Tibial artery (tissue), 4 donors: Measurements from ENCODE around the gene KREMEN1.

Experiments used
- DNase-seq, 2 donors: peaks; one replicate each; pipeline ENCODE4 v3.0.0-alpha.2; 2019
- H3K27ac ChIP-seq, 2 donors: fragments of 200-600 bp; sonication (generic) in 1 of 2; 1 replicate in 1 of 2; 2 replicates in 1 of 2; pipeline ENCODE4 v1.5.1; 2018 to 2019; ENCODE audit warnings: mild to moderate bottlenecking in 1 of 2
- H3K27me3 ChIP-seq, 2 donors: fragments of 200-600 bp; sonication (generic) in 1 of 2; one replicate each; pipeline versions ENCODE4 v1.5.1 to v1.6.0; 2016 to 2019
- H3K36me3 ChIP-seq, 3 donors: fragments of 200-600 bp; sonication (generic) in 2 of 3; one replicate each; pipeline ENCODE4 v1.5.1; 2016 to 2019; ENCODE audit warnings: mild to moderate bottlenecking in 2 of 3
- H3K4me1 ChIP-seq, 4 donors: fragments of 200-600 bp; sonication (generic) in 2 of 4; 1 replicate in 3 of 4; 2 replicates in 1 of 4; pipeline ENCODE4 v1.5.1; 2016 to 2019
- H3K4me3 ChIP-seq, 2 donors: fragments of 200-600 bp; sonication (generic) in 1 of 2; 1 replicate in 1 of 2; 2 replicates in 1 of 2; pipeline ENCODE4 v1.5.1; 2018 to 2019; ENCODE audit warnings: mild to moderate bottlenecking in 2 of 2
- H3K9me3 ChIP-seq, 3 donors: fragments of 200-600 bp; sonication (generic) in 1 of 3; one replicate each; pipeline ENCODE4 v1.5.1; 2016 to 2019
- intact Hi-C: fragments of 100-400 bp; cut with DNase I; formaldehyde crosslinking; loops from one replicate; pipeline ENCODE4 v1.15.0; 2023; ENCODE audit warnings: low total_unique reads
- TF ChIP-seq, protein P1 (sequence below), 2 experiments: fragments of 200-600 bp in 1 of 2; fragments of 450-650 bp in 1 of 2; IDR thresholded peaks; one replicate each; pipeline ENCODE4 v1.5.1; 2017 to 2019; ENCODE audit warnings: antibody characterized with exemption in 2 of 2, mild to moderate bottlenecking in 1 of 2, moderate library complexity in 1 of 2

Gene KREMEN1

DNA sequence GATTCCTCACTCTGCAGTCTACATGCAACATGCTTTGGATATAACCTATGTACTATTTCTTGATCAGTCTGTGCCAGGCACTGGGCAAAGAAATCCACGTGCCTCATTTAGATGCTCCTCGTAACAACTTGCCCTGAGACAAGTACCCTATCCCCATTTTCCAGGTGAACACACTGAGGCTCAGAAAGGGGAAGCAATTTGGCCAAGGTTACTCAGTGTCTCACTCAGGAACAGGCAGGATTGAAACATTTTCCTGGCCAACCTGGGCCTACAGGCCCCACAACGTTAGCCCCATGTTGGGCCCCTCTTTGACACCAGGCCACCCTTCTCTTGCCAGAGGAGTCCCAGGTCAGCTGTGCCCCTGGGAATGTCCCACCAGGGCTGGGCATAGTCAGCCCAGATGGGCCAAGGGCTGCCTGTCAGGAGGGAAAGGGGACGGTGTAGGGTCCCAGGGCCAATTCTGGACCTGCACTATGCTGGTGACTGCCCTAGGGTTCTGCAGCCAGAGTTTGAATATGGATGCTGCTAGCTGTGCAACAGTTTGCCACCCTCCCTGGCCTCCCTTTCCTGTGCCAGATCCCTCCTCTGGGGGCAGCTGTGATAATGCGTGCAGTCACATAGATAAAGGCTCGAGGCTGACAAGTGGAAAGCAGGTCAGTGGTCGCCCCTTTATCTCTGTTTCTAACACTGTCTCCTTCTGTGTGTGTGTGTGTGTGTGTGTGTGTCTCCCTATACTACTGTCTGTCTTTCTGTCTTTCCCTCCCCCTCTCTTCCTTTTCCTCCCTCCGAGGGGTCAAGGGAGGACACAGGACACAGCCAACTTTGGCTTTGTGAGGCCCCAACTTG is 122.5 kb downstream of the KREMEN1 start:
- Histone ChIP-seq H3K27me3 (no peaks in the 10 kb centered on the region), H3K4me3 (no peak overlapping the region), H3K27ac (no peak overlapping the region), H3K4me1 (no peaks in the 10 kb centered on the region), H3K9me3 (no peaks in the 10 kb centered on the region), H3K36me3 (no peaks in the 10 kb centered on the region)
- peak in 1 of 2 donors; percentile 19 for DNase-seq
- TF ChIP-seq, protein P1, sequence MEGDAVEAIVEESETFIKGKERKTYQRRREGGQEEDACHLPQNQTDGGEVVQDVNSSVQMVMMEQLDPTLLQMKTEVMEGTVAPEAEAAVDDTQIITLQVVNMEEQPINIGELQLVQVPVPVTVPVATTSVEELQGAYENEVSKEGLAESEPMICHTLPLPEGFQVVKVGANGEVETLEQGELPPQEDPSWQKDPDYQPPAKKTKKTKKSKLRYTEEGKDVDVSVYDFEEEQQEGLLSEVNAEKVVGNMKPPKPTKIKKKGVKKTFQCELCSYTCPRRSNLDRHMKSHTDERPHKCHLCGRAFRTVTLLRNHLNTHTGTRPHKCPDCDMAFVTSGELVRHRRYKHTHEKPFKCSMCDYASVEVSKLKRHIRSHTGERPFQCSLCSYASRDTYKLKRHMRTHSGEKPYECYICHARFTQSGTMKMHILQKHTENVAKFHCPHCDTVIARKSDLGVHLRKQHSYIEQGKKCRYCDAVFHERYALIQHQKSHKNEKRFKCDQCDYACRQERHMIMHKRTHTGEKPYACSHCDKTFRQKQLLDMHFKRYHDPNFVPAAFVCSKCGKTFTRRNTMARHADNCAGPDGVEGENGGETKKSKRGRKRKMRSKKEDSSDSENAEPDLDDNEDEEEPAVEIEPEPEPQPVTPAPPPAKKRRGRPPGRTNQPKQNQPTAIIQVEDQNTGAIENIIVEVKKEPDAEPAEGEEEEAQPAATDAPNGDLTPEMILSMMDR (IDR thresholded peaks at IDR 0.05), result no peak
- intact Hi-C loops, result no loop called here

GRCh38 chr22:29195964-29196666 is 123.3 kb downstream of the KREMEN1 start:
- intact Hi-C loops, result no loop called here
- TF ChIP-seq, protein P1 (IDR thresholded peaks at IDR 0.05), result no peak
- Histone ChIP-seq H3K4me1 (no peaks in the 10 kb centered on the region), H3K27me3 (peaks cover 0 to 3% of the 10 kb centered on the region in 2 donors), H3K9me3 (no peaks in the 10 kb centered on the region), H3K4me3 (no peak overlapping the region), H3K27ac (no peak overlapping the region), H3K36me3 (no peaks in the 10 kb centered on the region)
- peak in 1 of 2 donors; percentile 43 for DNase-seq

- intact Hi-C loops, result no loop called here
- Histone ChIP-seq H3K36me3 (no peaks in the 10 kb centered on the region), H3K27me3 (peaks cover 0 to 4% of the 10 kb centered on the region in 2 donors), H3K27ac (no peak overlapping the region), H3K4me1 (no peaks in the 10 kb centered on the region), H3K4me3 (no peak overlapping the region), H3K9me3 (no peaks in the 10 kb centered on the region)
- DNase-seq, result no peak
- TF ChIP-seq, protein P1 (IDR thresholded peaks at IDR 0.05), result no peak
These were observed 124.3 kb downstream of the KREMEN1 start for GRCh38 chr22:29197096-29197495.

DNA sequence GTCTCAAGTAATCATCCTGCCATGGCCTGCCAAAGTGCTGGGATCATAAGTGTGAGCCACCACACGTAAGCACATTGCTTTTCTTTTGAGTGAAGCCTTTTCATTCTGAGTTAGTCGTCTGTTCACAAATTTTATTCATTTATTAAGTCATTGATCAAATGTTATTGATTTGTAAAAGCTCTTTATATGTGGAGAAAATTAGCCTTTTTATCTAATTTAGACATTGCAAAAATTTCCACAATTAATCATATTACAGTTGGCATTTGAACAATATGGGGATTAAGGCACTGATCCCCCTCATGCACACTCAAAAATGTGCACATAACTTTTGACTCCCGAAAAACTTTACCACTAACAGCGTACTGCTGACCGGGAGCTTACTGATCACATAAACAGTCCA is 125.4 kb downstream of the KREMEN1 start:
- intact Hi-C loops, result no loop called here
- Histone ChIP-seq H3K27ac (no peak overlapping the region), H3K4me3 (no peak overlapping the region), H3K27me3 (peaks cover 0 to 4% of the 10 kb centered on the region in 2 donors), H3K4me1 (no peaks in the 10 kb centered on the region), H3K36me3 (no peaks in the 10 kb centered on the region), H3K9me3 (no peaks in the 10 kb centered on the region)
- TF ChIP-seq, protein P1 (IDR thresholded peaks at IDR 0.05), result no peak
- DNase-seq, result no peak

- no peaks in the 10 kb centered on the region for H3K4me1 ChIP-seq
- TF ChIP-seq, protein P1 (IDR thresholded peaks at IDR 0.05), result no peak
- intact Hi-C loops, result no loop called here
- no peaks in the 10 kb centered on the region for H3K36me3 ChIP-seq
- H3K9me3 ChIP-seq, result no peaks in the 10 kb centered on the region
- H3K27me3 ChIP-seq, result peaks cover 0 to 7% of the 10 kb centered on the region in 2 donors
- DNase-seq, result peak in 1 of 2 donors; percentile 37
- H3K4me3 ChIP-seq, result no peak overlapping the region
- no peak overlapping the region for H3K27ac ChIP-seq
These were observed 127.0 kb downstream of the KREMEN1 start for GRCh38 chr22:29199702-29200400.
